ENCODE data around the gene SNCB.

GRCh38 chr5:176588297-176588696 lies 42.0 kb downstream of the SNCB start:
- TF ChIP-seq CTCF (conservative IDR thresholded peaks at IDR 0.05 in 1 of 2, IDR thresholded peaks at IDR 0.05 in 1 of 2; ENCODE audit: low read depth in 1 of 2, low read length in 2 of 2) (no peak), EZH2 (IDR thresholded peaks at IDR 0.05; ENCODE audit: low read length, missing control alignments) (no peak)
